ENCODE measurements around the gene ZNF83.
A peak's percentile ranks its signal among the peaks of the same experiment; 100 is the strongest.
"Not testable (repeated sequence)": the region's sequence is repeated elsewhere in the genome, so short reads cannot be mapped to it uniquely, and the experiment has no call there.

The ZNF83 gene

GRCh38 chr19:52637718-52638585, at the start of gene ZNF83:
Gene ZNF83, minus strand, starts transcription at chr19:52638355.
- peak; percentile 92 for DNase-seq (ENCODE audit: low spot score)

DNA sequence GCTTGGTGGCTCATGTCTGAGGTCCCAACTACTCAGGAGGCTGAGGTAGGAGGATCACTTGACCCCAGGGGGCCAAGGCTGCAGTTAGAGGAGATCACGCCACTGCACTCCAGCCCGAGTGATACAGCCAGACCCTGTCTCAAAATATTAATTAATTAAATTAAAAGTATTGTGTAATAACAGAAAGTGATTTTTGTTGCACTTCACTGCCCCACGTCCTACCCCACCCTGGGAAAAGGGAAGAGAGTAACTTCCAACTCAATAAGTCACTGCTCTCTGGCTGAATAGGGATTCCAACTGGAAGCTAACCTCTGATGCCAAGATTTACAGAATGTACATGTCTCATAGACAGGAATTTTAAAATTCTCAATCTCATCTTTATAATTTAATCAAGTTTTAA, 49.5 kb upstream of the ZNF83 start:
- no peak for DNase-seq (ENCODE audit: low spot score)

- no peak for DNase-seq (ENCODE audit: low spot score)
Observed at GRCh38 chr19:52685811-52686210, 47.7 kb upstream of the ZNF83 start.

DNA sequence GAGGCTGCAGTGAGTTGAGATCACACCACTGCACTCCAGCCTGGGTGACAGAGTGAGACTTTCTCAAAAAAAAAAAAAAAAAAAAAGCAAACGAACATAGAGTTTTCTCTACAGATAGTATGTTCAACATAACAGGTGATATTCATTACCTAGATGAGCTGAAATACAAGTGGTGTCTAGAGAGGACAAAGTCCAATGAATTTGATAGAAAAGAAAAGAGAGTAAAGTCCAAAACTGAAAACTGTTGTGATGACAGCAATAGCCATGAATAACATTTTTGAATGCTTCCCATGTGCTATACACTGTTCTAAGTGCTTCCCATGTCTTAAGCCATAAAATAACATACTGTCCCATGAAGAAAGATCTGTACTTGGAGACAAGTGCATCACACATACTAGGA, 43.1 kb upstream of the ZNF83 start:
- not testable (repeated sequence) for DNase-seq (ENCODE audit: low spot score)

GRCh38 chr19:52679598-52679997, 41.4 kb upstream of the ZNF83 start:
- DNase-seq (ENCODE audit: low spot score) = no peak

DNA sequence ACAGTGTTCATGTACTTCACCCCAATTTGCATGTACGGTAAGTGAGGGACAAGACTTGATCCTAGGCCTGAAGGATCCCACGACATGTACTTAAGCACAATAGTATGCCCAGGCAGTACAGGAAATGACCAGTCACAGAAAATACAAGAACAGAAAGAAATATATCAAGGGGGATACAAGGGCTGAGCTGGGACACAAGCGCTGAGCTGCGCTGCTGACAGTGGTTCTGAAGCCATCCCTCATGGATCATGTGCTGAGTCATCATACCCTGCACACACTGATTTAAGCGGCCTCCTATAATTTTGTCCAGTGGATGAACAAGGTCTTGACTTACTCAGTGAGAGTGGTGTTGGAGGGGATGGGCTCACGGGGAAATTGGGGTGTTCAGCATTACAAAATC, 37.1 kb upstream of the ZNF83 start:
- DNase-seq (ENCODE audit: low spot score) = not testable (repeated sequence)

GRCh38 chr19:52673014-52673413, 34.9 kb upstream of the ZNF83 start:
- DNase-seq (ENCODE audit: low spot score) = no peak

- no peak for DNase-seq (ENCODE audit: low spot score)
Observed at GRCh38 chr19:52670046-52670445, 31.9 kb upstream of the ZNF83 start.

- DNase-seq (ENCODE audit: low spot score) = no peak
Observed at GRCh38 chr19:52669586-52669985, 31.4 kb upstream of the ZNF83 start.

- no peak for DNase-seq (ENCODE audit: low spot score)
Observed at GRCh38 chr19:52667972-52668371, 29.8 kb upstream of the ZNF83 start.

DNA sequence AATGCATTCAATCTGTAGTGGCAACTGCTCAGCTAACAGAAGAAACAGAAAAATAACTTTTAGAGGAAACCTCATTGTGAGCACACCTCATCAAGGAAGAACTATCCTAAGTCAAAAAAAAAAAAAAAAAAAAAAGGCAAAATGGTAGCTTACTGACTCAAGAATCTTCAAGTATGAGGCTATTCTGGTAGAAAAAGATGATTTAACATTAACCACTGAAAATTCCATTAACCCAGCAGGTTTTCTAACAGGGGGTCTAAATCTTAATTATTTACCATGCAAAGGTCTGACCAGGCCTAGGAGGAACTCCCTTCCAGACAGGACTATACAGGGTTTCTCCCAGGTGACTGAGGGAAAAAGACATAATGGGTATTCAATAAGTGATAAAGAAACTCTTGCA, 28.4 kb upstream of the ZNF83 start:
- DNase-seq (ENCODE audit: low spot score) = no peak

- no peak for DNase-seq (ENCODE audit: low spot score)
Observed at GRCh38 chr19:52665529-52665928, 27.4 kb upstream of the ZNF83 start.

- DNase-seq (ENCODE audit: low spot score) = no peak
Observed at GRCh38 chr19:52665027-52665426, 26.9 kb upstream of the ZNF83 start.

GRCh38 chr19:52664461-52664860, 26.3 kb upstream of the ZNF83 start:
- no peak for DNase-seq (ENCODE audit: low spot score)

- no peak for DNase-seq (ENCODE audit: low spot score)
Observed at GRCh38 chr19:52662631-52663030, 24.5 kb upstream of the ZNF83 start.

DNA sequence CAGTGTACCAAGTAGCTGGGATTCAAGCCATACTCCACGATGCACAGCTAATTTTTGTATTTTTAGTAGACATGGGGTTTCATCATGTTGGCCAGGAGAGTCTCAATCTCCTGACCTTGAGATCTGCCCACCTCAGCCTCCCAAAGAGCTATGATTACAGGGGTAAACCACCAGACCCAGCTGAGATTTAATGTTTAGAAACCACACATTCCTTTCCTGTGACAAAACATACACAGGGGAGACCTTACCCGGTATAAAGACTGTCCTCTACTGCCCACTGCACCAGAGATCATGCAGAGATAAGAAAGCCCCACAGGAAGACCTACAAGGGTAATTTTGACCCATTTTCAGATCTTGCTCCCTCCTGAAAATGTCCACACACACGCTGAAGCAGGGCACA, 22.8 kb upstream of the ZNF83 start:
- no peak for DNase-seq (ENCODE audit: low spot score)

GRCh38 chr19:52659013-52659412, 20.9 kb upstream of the ZNF83 start:
- no peak for DNase-seq (ENCODE audit: low spot score)

DNA sequence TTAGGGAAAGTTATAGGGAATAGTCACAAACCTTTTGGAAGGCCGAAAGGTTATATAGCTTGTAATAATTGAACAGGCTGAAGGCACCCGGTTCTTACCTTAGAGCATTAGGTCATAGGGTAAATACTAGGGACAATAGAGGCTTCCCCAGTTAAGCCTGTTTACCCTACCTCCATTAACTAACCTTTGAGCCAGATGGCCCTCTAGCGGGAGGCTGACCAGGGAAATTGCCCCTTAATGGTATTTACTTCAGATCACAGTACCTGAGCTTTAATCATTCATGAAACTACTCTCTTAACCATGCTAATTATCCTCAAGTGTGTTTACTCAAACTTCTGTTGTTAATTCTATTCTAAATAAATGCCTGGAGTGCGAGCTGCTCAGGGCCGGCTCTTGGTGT, 20.4 kb upstream of the ZNF83 start:
- no peak for DNase-seq (ENCODE audit: low spot score)

DNA sequence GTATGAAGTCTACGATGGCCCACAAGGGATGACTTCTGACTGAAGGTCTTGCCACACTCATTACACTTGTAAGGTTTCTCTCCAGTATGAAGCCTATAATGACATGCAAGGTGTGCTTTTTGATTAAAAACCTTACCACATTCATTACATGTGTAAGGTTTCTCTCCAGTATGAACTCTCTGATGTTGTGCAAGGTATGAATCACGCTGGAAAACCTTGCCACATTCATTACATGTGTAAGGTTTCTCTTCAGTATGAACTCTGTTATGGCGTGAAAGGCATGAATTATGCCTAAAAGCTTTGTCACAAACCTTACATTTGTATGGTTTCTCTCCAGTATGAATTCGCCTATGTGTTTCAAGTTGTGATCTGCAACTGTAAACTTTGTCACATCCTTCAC, 15.0 kb upstream of the ZNF83 start:
- DNase-seq (ENCODE audit: low spot score) = no peak

DNA sequence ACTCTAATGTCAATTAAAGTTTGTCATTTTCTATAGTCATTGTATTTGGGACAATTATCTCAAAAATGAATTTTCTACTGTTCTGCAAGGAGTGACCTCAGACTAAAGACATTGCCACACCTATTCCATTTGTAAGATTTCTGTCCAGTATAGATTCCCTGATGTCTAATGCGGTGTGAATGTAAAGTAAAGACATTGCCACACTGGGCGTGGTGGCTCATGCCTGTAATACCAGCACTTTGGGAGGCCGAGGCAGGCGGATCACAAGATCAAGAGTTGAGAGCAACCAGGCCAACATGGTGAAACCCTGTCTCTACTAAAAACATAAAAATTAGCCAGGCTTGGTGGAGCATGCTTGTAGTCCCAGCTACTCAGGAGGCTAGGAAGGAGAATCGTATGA, 13.8 kb upstream of the ZNF83 start:
- no peak for DNase-seq (ENCODE audit: low spot score)

DNA sequence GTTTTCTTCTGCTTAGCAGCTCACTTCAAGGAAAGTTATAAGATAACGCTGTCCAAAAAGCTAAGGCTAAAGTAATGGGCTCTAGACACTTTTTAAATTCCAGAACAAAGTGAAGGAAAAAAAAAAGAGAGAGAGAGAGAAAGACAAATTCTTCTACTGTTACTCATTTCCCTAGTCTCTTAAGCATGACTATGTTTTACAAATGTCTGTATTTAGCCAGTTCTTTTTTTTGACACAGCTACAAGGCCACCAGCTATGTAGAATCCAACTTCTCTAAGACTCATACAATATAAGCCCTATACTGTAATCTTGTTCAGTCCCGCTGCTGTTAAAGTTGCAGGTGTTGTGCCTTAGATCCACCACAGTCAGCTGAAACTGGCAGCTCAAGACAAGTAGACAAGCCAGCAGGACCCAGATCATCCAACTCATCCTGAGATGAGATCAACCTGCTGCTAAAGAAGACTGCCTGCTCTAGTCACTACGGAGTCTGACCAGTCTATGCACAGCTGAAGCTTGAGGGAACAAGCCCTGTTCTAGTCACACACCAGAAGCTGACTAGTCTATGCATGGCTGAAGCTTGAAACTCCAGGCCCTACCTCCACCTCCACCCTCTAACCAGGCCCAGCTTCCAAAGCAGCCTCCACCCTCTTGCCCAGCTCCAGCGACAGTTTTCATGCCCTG, 10.3 kb upstream of the ZNF83 start:
- DNase-seq (ENCODE audit: low spot score) = no peak

DNA sequence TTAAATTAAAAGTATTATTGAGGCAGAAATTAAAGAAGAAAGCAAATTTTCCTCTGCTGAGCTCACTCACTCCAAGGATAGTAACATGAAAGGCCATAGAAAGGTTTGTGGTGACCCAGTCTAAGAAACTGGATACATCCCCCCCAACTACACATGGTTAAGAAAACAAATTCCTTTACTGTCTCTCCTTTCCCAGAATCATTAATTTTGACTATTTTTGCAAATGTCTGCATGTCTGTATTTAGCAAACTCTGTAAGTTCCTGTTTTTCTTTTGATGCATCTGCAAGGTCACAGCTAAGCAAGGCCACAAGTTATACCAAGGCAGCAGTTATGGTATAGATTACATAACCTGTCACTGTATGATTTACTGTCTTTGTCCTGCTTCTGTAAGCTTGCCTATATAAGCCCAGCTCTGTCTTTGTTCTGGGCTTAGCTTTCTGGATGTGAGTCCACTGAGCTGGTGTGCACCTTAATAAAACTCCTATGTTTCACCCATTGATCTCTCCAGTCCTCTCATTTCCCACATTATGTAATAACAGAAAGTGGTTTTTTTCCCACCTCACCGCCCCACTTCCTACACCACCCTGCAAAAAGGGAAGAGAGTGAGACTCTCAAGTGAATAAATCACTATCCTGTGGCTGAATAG, 8.5 kb upstream of the ZNF83 start:
- no peak for DNase-seq (ENCODE audit: low spot score)

- no peak for DNase-seq (ENCODE audit: low spot score)
Observed at GRCh38 chr19:52640916-52641315, 2.8 kb upstream of the ZNF83 start.

Data from activated CD4-positive, alpha-beta T cell treated with anti-CD3 and anti-CD28 coated beads, Interleukin-2, Interleukin-4, amounts not matched to agents 100 ng/mL and 50 ng/mL, durations not matched to agents 16 hours and 8 hours (primary cell).